HG02763 (cell line): ENCODE data around the gene TMEM117.

Source experiments
- ATAC-seq: cut with Tn5 transposase; IDR thresholded peaks from one replicate; pipeline ENCODE4 v1.9.1; 2021; ENCODE audit warnings: mild to moderate bottlenecking, moderate library complexity; ENCODE audit not compliant: unreplicated experiment

The TMEM117 gene

DNA sequence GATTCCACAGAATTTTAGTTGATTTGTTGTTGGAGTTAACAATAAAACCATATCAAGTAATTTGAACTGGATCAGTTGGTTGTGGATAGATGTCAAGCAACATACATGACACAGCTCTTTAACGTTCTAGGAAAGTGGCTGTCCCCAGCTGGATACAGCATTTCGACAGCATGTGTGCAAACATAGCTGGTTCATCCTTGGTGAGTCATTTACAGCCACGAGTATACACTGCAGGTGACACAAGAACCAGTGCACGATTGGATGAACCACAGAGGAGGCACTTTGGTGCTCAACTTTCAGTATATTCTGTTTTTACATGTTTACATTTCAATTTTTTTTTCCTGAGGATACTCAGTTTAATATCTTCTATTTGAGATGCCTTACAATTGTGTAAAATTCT lies 242.4 kb downstream of the TMEM117 start:
- no peak for ATAC-seq

DNA sequence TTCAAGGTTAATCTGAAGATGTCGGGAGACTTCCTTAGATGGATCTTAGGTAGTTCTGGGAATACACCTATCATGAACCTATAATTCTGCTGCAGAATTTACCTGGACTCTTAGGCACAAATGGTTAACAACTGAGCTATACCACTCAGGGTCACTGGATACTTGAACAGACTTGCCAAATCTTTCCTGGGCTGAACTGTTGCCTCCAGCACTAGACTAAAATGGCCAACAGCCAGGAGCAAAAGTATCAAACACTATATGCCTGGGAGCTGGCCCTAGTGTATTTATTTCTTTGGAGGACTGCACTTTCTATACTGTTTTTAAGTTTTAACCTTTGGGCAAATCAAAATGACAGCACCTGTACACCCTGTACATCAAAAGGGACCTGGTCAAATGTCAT lies 252.8 kb downstream of the TMEM117 start:
- no peak for ATAC-seq

DNA sequence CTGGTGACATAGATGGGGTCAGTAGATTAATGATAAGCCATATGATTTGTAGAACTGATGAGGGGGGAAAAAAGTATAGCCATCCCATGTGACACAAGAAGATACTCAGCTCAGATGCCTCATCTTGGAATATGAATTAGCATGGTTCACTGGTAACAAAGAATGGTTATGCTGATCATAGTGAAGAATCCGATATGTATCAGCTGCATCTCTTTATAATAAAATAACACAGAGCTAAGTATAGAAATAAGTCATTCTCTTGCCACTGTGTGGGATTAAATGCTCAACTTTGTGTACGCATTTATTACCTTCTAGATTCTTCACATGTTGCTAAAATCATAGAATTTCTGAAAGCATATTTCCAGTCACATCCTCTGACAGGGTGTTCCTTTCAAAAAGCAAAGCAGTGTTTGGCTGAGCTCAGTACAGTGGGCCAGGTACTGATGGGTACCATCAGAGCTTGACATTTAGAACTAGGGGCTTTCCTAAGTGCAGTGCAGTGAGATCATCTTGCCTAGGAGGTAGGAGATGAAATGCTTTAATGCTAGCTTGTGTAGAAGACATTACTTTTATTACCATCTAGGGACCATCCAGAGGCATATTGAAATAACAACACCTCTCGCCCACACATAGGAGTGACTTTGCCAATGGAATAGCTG lies 256.2 kb downstream of the TMEM117 start:
- no peak for ATAC-seq

DNA sequence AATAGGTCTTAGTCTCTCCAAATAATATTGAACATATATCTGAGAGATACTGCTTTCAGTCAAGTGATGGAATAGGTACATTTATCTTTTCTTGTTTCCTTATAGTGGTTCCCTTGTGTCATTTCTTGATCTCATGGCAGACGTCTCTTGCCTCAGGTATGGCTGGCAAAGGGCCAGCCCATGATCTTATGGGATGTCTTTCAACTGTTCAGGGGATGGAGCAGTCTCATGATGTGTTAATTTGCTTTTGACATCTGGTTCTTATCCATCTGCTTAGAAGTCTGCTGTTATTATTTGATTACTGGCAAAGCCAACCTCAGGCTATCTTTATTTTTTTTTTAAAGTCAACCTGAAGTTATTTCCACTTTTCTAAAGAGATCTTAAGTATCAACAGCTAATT lies 262.9 kb downstream of the TMEM117 start:
- ATAC-seq: no peak

DNA sequence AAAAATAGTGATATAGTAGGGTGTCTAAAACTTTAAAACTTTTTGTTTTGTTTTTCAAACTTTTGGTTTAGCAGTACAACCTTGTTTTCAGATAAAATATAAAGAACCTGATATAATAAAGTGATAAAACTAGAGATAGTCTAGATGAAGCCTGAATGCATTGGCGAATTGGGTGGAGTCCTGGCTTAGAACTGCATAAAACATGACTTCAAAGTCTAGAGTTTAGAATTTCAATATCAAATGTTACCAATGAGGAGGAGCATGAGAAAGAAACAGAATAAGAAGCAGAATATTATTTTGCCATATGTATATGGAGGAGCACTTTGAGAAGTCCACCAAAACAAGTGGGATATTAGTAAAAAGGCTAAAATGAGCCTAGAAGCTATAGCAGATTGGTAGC lies 263.6 kb downstream of the TMEM117 start:
- ATAC-seq: no peak

DNA sequence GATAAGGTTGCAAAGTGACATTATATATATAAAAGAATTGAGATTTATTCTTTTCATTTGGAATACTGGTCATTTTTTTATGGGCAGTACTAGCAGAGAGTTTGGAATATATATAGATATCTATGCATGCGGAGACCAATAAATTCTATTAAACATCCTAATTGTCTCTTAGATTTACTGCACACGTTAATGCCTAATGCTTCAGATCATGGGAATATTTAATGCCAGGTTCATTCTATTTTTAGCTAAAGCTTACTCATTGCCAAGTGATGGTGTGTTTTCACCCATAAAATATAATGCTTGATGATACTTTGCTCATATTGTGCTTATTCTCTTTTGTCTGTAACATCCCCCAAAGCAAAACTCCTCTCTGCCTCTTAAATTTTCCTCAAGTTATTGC lies 264.4 kb downstream of the TMEM117 start:
- no peak for ATAC-seq

DNA sequence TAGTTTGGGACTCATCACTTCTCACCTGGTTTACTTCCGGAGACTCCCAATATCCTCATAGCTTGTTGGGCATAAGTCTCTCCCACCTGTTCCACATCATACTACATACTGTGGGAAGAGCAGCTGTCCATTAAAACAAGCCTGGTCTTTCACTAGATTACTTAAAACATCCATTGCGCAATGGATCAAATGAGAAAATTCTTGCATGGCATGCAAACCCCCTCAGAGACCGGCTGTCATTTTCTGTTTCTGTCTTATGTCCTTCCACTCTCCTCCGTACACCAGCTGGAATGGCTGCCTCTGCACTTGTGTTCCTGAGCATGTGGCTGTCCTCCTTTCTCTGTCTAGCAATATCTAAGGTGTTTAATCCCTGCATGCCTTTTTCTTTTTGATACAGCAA lies 265.6 kb downstream of the TMEM117 start:
- ATAC-seq: no peak

DNA sequence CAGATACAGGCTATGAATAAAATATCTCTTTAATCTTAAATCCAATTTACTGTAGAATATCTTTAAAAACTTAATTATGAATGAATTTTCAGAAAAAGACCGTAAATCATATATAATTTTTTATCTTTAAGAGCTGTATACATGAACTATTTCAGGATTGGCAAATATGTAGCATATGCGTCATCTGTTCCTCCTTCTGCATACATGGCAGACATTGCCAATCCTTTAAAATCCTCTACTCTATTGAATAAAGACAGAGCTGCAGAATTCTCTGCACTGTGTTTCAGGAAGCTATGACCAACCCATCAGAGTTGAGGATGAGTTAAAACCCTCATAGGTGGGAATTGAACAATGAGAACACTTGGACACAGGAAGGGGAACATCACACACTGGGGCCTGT lies 279.0 kb downstream of the TMEM117 start:
- ATAC-seq: no peak

DNA sequence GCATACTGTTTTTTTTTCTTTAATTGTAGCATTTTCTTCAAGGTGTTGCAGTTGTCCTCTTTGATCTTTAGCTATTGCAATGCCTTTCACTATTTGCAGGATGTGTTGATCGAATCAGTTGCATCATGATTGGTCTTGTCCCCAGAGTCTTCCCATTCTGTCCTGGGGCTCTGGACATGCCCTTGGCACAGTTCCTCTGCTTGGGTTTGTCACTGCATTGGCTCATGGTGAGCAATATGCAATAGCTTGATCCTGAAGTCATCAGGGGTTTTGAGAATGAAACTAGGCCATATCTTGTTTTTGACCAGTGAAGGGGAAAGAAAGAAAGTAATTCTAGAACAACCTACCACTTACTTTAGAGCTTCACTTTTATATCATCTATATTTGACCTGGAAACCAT lies 281.5 kb downstream of the TMEM117 start:
- ATAC-seq: no peak

DNA sequence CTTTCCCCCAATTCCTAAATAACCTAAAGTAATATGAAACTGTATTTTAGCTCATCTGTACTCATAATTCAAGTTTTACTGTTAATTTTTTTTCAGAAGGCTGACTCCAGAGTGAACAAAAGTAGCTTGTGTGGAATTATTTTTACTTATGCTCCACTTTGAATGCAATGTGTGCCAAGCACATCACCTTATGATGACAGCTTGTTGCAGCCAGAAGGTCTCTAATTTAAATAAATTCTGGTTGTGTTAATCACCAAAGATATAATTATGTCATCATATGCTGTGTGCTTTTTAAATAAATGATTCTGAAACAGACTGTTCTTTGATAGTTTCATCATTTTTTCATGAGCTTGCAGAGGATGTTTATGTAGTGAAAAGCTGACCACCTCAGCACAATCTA lies 283.1 kb downstream of the TMEM117 start:
- no peak for ATAC-seq

DNA sequence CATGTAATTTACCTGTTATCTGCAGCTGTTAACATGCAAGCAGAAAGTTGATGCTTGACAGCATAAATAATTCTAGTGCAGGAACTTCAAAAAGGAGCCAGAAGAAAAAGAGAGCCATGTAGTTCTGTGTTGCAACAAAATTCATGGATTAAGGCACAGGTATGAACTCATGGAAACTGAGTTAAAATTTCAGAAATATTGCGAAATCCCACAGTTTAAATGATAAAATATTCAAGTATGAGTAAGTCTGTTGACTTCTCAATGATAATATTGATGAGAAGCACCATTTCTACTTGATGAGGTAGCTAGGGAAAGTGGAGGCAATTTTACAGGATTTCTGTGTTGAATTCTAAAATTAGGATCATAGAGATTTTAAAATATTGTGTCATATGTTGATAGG lies 290.9 kb downstream of the TMEM117 start:
- no peak for ATAC-seq

DNA sequence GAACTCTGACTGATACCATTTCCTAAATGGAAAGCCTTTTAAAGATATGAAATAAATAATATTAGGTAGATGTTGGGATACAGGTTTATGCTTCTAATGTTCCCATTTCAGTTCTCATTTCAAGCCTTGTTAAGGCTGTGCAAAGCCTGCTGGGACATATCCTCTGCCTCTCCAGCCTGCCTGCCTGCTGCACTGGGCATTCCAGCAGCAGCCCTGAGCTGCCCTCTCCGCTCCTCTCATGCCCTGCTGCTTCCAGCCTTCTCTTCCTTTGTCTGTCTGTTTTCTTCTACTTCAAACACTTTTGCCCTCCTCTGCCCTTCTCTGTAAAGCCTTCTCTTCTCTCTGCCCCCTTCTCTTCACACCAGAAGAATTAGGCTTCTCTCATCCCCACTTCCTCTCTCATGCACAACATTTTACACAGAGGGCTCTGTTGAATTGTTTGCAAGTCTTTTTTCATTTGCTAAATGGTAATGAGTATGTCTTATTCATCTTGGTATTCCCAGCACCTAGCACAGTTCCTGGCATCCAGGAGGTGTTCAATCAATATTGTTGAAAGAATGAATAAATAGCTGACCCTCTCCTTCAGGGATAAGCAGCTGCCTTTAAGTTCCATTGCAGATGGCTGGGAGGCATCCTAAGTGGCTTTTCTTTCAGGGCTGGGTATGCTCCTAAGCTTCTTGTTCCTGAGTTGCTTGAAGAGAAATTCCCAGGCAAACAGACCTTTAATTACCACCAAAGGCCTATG lies 292.3 kb downstream of the TMEM117 start:
- no peak for ATAC-seq

DNA sequence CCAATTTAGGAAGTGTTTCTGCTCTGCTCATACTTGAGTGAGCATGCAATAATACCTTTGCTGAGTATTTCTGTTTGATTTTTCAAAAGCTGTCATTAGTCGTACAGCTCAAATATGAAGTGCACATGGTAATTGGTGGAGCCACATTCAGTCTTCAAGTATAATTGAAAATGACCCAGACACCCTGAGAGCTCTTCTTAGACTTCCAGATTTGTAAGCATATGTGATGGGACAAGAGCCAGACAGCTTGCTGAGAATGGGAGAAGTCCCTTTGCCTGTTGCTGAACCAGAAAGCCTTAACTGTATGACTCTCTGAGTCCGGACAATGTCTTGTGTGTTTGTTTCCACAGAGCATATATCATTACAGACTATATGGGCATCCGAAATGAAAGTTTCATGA lies 307.3 kb downstream of the TMEM117 start:
- ATAC-seq: no peak

DNA sequence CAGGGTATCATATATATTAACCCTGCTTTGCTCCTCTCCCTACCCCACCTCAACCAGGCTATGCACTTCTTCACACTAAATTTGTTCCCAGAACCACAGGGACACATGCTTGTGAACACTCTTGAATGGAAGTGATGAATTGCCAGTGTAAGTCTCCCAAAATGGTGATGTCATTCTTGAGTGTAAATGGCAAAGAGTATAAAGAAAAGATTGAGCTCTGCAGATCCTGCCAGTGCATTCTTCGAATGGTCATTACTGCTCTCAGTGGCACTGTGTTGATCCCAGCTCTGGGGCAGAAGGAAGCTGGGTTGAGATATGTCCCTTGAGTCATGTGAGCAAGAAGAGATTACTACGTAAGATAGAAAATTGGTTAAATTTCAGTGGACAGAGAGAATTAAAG lies 313.1 kb downstream of the TMEM117 start:
- ATAC-seq: no peak

DNA sequence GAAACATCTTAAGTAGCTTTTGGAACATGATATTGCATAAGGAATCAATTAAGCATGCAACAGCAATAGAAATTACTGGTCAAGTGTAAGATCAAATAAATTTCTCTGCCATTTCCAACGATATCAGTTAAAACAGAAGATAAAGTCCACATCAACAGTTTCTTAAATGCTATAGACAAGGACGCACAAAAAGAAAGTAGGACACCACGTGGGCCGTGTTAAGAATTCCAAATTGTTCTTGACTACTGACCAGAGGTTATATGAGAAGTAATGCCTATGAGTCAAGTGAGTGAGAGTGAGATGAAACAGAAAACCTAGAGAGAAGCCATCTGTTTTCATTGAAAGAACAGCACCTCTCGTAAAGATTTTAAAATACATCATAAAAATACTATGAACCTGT lies 318.2 kb downstream of the TMEM117 start:
- ATAC-seq: no peak

DNA sequence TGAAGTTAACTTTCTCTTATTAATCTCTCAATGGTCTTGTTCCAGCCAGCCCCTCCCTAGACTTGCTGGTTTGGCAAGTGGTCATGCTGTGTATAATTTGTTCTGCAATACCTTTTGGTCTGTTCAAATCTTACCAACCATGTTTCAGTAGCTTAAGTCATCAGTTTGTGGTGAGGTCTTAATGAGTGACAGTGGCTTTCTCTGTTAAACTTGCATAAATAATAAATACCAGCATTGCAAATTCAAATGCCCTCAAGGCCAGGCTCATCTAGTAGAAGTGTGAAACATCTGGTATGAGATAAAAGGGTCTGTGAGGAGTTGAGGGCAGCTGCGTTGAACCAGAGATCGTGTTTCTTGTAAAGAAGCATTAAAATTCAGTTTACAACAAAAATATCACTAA lies 319.5 kb downstream of the TMEM117 start:
- ATAC-seq: no peak

DNA sequence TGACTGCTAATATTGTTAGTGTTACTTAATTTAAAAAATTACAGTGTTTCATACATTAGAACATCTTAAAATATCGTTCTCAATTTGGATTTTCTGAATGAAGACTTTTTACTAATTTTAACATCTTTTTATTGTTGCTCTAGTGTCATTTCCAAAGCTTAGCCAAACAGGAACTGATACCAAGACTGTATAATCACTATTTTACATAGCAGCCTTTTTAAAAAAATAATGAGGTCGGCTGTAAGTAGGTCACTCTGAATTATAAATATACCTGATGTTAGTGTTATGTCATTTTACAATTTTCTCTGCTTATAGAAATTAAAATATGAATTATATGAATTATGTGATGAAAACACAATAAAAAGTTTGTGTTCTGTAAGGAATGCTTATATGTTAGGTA lies 321.5 kb downstream of the TMEM117 start:
- peak; percentile 70 for ATAC-seq

DNA sequence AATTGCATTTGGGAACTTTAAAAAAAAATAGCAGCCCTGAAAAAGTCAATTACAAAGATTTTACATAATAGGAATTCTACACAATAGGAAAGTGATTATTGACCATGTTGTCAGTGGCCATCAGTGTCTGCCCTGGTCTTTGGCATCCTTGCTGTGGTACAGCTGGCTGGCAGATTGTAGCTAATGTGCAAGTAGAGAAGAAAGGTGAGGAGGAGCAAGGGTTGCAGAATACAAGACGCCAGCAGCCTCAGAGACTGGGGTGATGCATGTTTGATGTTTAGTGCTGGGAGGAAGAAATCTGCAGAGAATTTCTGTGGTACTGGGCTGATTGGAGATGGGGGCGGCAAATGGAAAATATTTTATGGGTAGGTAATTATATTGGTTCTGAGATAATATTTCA lies 322.9 kb downstream of the TMEM117 start:
- no peak for ATAC-seq

DNA sequence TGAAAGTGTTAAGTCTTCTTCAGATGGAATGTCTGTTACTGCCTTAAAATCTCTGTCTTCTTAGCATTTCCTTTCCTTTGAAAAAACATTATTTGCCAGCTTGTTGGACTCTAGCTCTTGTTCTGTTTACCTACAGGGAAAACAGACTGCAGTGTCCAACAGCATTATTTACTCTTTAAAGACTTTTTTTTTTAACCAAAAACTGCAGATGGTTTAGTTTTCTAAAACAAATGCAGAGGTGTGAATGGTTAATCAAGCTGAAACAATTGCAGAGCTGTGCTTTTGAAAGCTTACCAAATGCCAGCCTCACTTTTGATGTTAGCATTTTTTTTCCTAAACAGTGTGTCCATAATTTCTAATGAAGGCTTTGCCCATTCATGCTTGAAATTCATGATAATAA lies 323.3 kb downstream of the TMEM117 start:
- ATAC-seq: no peak

DNA sequence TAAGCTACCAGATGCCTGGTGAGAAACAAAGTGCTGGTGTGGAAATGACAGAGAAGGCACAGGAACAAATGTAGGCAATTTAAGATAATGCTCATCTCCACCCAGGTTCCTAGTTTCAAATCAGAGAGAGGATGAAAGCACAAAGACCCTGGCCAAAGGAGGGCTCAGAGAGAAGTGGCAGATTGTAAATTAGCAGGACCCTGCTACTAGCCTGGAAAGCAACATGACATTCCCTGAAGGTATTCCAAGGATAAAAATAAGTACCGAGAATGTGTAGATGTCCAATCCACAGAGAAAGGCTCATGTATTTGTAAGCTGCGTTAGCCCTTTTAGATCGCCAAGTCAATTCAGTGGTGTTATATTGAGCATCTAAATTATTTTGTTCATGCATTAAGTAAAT lies 324.0 kb downstream of the TMEM117 start:
- no peak for ATAC-seq

DNA sequence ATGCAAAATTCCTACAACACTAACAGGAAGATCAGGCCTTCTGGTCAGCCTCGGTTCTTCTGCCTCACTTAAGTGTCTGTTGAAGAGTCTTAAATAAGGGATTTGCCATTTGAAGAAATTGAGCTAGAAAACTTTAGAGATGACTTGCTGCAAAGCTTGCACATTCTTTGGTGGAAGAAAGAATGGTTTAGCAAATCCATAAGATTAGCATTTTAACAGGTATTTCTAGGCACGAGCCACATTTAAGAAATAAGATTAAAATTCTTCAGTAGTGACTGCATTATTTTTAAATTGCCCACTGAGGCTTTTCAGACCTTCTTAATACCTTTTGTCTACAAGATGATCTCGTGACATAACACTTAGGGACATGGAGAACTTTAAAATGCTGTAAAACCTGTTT lies 327.1 kb downstream of the TMEM117 start:
- ATAC-seq: no peak

DNA sequence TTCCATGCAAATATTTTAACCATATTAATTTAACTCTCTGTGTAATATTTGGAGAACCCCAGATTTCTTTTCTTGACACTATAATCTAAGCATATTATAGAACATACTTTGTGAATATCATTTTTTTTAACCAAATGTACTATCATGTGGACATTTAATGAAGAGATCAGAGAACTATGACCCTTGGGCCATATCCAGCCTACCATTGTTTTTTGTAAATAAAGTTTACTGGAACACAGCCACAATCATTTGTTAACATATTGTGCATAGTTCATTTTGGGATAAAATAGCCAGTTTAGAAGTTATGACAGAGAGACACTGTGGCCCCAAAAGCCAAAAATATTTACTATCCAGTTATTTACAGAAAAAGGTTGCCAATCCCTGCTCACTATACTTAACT lies 338.2 kb downstream of the TMEM117 start:
- no peak for ATAC-seq
